ENCODE data around the gene WDPCP.

GRCh38 chr2:63104482-63104881, 483.8 kb downstream of the WDPCP start:
- no peak for TF ChIP-seq EZH2 (IDR thresholded peaks at IDR 0.05; ENCODE audit: borderline replicate concordance, insufficient read depth, low read length, poor library complexity, severe bottlenecking)
- TF ChIP-seq, protein P1, sequence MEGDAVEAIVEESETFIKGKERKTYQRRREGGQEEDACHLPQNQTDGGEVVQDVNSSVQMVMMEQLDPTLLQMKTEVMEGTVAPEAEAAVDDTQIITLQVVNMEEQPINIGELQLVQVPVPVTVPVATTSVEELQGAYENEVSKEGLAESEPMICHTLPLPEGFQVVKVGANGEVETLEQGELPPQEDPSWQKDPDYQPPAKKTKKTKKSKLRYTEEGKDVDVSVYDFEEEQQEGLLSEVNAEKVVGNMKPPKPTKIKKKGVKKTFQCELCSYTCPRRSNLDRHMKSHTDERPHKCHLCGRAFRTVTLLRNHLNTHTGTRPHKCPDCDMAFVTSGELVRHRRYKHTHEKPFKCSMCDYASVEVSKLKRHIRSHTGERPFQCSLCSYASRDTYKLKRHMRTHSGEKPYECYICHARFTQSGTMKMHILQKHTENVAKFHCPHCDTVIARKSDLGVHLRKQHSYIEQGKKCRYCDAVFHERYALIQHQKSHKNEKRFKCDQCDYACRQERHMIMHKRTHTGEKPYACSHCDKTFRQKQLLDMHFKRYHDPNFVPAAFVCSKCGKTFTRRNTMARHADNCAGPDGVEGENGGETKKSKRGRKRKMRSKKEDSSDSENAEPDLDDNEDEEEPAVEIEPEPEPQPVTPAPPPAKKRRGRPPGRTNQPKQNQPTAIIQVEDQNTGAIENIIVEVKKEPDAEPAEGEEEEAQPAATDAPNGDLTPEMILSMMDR (IDR thresholded peaks at IDR 0.05; ENCODE audit: poor library complexity, severe bottlenecking), result no peak

Measured in neural cell (in vitro differentiated cells).